ENCODE measurements around the gene AIFM3.

Gene AIFM3

GRCh38 chr22:20976291-20976877 lies 9.3 kb downstream of the AIFM3 start:
- DNase-seq (ENCODE audit: low spot score): no peak

GRCh38 chr22:20977019-20977418 lies 10.0 kb downstream of the AIFM3 start:
- no peak for DNase-seq (ENCODE audit: low spot score)

- DNase-seq (ENCODE audit: low spot score): no peak
Measured at GRCh38 chr22:20977516-20978170, 10.6 kb downstream of the AIFM3 start.

GRCh38 chr22:20978419-20978818 lies 11.4 kb downstream of the AIFM3 start:
- no peak for DNase-seq (ENCODE audit: low spot score)

- DNase-seq (ENCODE audit: low spot score): no peak
Measured at GRCh38 chr22:20979243-20979809, 12.3 kb downstream of the AIFM3 start.

- no peak for DNase-seq (ENCODE audit: low spot score)
Measured at GRCh38 chr22:20979940-20980453, 12.9 kb downstream of the AIFM3 start.

GRCh38 chr22:20980523-20980922 lies 13.5 kb downstream of the AIFM3 start:
- no peak for DNase-seq (ENCODE audit: low spot score)

GRCh38 chr22:20980938-20981722 lies 14.1 kb downstream of the AIFM3 start:
- DNase-seq (ENCODE audit: low spot score): no peak

- DNase-seq (ENCODE audit: low spot score): peak; percentile 91
Measured at GRCh38 chr22:20981787-20982562, 14.9 kb downstream of the AIFM3 start, which contains the start of gene LZTR1. TSS of gene LZTR1 (plus strand) at chr22:20982297. CDS start at chr22:20982372, 75 bp downstream.

GRCh38 chr22:20982563-20982882 lies 15.5 kb downstream of the AIFM3 start:
- DNase-seq (ENCODE audit: low spot score): no peak

GRCh38 chr22:20983081-20983771 lies 16.2 kb downstream of the AIFM3 start:
- no peak for DNase-seq (ENCODE audit: low spot score)

GRCh38 chr22:20985720-20986119 lies 18.7 kb downstream of the AIFM3 start:
- no peak for DNase-seq (ENCODE audit: low spot score)

- no peak for DNase-seq (ENCODE audit: low spot score)
Measured at GRCh38 chr22:20986365-20986764, 19.3 kb downstream of the AIFM3 start.

- no peak for DNase-seq (ENCODE audit: low spot score)
Measured at GRCh38 chr22:20987375-20987774, 20.3 kb downstream of the AIFM3 start.

GRCh38 chr22:20988573-20989322 lies 21.7 kb downstream of the AIFM3 start:
- DNase-seq (ENCODE audit: low spot score): no peak

- DNase-seq (ENCODE audit: low spot score): no peak
Measured at GRCh38 chr22:20989323-20990138, 22.5 kb downstream of the AIFM3 start.

- DNase-seq (ENCODE audit: low spot score): no peak
Measured at GRCh38 chr22:20990184-20991180, 23.4 kb downstream of the AIFM3 start.

All from hepatic stellate cell (primary cell).